HG03342 (cell line): ENCODE results near the gene TMEM202.
"Not testable (repeated sequence)": the region's sequence is repeated elsewhere in the genome, so short reads cannot be mapped to it uniquely, and the experiment has no call there.

ENCODE experiments used
- ATAC-seq: cut with Tn5 transposase; IDR thresholded peaks from one replicate; pipeline ENCODE4 v1.9.1; 2021; ENCODE audit warnings: mild to moderate bottlenecking, moderate library complexity; ENCODE audit not compliant: unreplicated experiment

TMEM202 gene

DNA sequence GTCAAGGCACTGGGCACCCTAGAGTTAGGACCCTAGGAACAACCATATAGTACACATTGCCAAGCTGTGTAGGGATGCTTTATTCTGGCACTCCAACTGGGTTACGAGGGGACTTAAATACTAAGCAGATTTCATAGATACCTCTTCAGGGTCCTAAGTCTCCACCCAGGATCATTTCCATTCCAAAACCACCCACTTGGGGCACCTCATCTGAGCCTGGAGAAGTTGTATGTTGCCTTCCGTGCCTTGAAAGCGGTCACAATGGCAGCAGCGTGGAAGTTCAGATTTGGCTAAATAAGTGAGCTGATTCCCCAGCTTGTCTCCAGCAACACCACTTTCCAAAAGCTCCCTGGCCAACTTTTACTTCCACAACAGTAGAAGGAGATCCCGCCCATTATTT is 4.6 kb downstream of the TMEM202 start:
- no peak for ATAC-seq

DNA sequence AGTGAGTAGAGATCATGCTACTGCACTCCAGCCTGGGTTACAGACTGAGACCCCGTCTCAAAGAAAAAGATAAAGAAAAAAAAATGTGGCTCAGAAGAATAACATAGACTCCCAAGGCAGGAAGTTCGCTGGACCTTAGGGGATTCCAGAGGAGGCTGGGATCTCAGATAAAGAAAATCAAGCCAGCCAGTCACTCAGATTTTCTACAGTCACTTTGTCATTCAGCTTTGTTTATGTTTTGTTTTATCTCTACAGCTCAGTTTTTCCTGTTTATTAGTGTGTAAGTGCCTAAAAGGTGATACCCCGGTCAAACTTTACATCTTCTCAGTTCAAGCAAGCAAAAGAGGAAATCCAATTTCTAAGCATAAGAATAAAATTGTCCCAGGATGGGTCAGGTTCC is 6.3 kb downstream of the TMEM202 start:
- ATAC-seq = no peak

DNA sequence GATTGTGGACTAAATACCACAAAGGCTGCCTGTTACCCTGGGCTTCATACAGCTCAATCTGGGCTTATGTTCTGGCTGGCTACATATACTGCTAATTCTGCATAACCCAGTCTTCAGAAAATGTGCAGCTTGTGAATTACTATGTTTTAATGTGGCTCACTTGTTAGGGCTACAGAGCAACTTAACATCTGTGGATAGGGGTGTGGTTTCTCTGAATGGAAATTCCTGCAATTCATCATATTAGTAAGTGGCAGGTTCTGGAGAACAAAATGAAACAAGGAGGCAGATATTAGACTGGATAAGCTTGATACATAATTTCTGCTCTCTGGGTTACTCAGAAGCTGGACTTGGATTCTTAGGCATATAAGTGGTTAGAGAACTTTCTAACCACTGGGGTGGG is 6.7 kb downstream of the TMEM202 start:
- ATAC-seq = no peak

DNA sequence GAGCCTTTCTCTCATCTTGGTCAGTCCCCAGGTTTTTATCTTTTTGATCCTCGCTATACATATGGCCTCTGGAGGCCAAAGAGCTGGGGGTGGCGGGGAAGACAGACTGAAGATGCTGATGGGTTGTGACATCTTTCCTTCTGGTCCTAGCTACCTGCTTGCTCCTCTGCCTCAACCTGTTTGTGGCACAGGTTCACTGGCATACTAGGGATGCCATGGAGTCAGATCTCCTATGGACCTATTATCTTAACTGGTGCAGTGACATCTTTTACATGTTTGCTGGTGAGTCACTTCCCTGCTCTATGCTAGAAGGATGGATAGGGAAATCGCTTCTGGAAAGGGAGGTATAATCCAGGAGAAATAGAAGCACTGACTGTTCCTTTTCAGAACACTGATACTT is 8.8 kb downstream of the TMEM202 start:
- ATAC-seq = no peak

DNA sequence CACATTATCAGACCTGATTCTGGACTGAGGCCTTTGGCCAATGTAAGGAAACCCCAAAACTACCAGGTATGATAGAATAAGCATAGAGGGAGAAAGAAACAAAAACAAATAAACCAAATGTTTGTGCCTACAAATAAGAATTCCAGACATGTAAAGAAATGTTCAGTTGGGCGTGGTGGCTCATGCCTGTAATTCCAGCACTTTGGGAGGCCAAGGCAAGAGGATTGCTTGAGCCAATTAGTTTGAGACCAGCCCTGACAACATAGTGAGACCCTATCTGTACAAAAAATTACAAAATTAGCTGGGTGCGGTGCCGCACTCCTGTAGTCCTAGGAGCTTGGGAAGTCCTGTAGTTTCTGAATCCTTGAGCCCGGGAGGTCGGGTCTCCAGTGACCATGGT is 13.0 kb downstream of the TMEM202 start:
- no peak for ATAC-seq

DNA sequence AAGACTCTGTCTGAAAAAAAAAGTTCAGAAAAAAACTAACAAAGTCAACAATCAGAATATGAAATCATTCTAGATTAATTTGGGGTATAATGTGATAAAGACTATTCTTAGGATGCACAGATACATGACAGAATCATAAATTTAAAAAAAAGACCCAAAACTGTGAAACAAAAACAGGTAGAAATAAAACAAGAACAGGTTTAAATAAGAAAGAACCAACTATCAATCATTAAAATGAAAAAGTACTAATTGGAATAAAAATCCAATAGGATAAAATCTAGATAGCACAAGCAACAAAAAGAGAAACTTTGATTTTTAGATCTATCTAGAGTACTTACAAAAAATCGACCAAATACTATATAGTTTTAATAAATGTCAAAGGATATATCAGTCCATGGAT is 13.4 kb downstream of the TMEM202 start:
- ATAC-seq = no peak

DNA sequence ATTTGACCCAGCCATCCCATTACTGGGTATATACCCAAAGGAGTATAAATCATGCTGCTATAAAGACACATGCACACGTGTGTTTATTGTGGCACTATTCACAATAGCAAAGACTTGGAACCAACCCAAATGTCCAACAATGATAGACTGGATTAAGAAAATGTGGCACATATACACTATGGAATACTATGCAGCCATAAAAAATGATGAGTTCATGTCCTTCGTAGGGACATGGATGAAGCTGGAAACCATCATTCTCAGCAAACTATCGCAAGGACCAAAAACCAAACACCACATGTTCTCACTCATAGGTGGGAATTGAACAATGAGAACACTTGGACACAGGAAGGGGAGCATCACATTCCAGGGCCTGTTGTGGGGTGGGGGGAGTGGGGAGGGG is 15.2 kb downstream of the TMEM202 start:
- ATAC-seq = not testable (repeated sequence)

DNA sequence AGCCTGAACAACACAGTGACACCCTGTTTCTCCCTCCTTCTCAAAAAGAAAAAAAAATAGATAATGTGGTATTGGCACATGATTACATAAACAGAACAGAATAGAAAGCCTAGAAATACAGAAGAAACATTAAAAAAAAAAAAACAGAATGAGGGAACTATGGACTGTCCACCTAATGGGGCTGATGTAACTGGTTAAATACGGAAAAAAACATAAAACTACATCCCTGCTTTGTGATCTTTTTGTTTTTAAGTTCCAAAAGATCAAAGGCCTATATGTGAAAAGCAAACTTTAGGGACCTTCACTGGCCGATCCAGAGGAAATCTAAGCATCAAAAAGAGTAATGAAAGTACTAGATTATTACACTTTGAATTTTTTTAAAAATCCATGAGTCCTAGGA is 17.2 kb downstream of the TMEM202 start:
- no peak for ATAC-seq

DNA sequence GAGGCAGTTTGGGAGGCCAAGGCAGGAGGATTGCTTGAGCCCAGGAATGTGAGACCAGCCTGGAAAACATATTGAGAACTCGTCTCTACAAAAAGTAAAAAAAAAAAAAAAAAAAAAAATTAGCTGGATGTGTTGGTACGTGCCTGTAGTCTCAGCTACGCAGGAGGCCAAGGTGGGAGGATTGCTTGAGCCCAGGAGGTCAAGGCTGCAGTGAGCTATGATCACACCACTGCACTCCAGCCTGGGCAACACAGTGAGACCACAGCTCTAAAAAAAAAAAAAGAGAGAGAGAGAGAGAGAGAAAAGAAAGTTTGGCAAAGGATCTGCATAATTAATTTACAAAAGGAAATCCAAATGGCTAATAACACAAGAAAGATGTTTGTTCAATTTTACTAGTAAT is 21.7 kb downstream of the TMEM202 start:
- not testable (repeated sequence) for ATAC-seq

DNA sequence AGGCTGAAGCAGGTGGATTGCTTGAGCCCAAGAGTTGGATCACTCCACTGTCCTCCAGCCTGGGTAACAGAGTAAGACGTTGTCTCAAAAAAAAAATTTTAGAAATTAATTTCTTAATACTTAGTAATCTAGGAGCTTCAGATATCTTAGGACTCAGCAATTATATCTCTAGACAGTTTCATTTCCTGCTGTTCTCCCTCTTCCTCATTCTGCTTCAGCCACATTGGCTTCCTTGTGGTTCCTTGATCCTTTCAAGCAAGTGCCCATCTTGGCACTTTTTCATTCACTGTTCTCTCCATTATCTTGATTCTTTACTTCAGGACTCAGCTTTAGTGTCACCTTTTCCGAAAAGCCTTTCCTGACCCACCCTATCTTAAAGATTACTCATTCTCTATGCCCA is 22.5 kb downstream of the TMEM202 start:
- no peak for ATAC-seq

DNA sequence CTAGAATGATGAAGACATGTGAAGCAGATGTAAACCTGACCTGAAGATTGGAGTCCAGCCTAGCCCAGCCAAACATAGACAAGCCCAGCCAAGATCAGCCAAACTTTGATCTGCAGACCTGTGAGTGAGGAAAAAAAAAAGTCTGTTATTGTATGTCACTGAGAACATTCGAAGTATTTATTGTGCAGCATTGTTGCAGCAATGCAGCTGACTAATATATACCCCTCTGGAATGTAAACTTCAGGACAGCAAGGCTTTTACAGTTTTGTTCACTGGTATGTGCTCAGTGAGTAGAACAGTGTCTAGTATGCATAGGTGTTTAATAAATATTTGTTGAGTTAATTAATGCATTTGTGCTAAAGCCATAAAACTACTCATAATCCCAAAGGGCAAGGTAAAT is 23.4 kb downstream of the TMEM202 start:
- ATAC-seq = no peak

DNA sequence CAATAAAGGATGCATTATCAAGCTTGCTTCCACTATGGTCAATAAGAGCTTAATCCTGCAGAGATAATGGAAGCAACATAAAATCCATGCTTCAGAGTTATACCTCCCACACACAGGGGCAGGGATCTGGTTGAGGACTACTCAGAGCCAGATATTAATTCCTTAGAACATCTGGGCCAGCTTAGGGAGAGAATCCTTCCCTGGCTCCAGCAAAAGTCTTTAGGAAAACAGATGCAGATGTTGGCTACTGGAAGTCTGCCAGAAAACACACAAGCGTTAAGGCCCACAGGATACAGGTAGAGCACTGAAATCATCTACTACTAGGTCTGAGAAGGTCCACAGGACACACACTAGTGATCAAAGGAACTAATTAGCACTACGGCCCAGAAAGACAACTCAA is 25.2 kb downstream of the TMEM202 start:
- ATAC-seq = no peak

DNA sequence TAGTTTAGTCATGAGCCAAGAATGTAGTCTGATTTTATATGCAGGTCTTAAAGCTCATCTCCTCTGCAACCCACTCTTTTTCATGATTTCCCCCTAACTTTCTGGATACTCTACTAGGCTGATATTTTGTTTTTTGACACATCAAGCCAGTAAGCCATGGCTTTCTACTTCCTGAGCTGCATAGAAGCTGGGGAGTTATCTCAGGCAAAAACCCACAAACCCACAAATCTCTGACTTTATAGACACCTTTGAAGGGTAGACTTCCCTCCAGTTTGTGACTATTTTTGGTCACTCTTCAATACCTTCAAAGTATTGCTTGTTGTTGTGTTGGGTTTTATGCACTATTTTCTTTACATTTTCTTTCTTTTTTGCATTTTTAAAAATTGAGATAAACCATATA is 28.6 kb downstream of the TMEM202 start:
- ATAC-seq = no peak

DNA sequence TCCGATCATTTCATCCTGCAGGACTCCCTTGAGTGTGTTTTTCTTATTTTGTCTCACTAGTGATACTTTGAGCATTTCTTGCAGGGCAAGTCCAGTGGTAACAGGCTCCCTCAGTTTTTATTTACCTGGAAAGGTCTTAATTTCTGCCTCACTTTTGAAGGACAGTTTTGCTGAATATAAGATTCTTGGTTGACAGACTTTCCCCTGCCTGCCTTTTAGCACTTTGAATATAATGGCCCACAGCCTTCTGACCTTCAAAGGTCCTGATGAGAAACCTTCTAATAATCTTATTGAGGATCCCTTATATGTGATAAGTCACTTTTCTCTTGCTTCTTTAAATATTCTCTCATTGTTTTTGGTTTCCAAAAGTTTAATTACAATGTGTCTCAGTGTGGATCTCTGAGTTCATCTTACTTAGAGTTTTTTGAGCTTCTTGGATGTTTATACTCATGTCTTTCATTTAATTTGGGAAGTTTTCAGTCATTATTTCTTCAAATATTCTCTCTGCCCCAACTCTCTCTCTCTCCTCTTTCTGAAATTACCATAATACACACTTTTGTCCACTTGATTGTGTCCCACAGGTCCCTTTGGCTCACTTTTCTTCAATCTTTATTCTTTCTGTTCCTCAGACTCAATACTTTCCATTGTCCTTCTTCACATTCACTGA is 39.7 kb downstream of the TMEM202 start:
- ATAC-seq = no peak

DNA sequence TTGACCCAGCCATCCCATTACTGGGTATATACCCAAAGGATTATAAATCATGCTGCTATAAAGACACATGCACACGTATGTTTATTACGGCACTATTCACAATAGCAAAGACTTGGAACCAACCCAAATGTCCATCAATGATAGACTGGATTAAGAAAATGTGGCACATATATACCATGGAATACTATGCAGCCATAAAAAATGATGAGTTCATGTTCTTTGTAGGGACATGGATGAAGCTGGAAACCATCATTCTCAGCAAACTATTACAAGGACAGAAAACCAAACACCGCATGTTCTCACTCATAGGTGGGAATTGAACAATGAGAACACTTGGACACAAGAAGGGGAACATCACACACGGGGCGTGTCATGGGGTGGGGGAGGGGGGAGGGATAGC is 44.7 kb downstream of the TMEM202 start:
- not testable (repeated sequence) for ATAC-seq

DNA sequence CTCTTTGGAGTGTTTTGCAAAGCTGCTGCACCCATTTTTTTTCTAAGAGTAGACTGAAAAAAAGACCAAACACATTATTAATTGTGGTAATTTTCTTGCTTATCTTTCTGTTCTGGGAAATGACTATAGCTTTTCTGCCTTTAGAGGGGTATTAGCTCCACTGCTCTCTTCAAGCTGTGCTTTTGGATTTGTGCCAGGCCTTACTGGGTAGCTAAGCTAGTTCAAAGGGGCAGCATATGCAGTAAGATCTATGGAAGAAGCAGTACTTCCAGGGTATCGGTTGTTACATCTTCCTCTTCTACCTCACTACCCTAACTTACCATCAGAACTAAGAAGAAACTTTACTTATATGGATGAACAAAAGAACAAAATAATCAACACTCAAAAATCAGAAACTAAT is 47.3 kb downstream of the TMEM202 start:
- ATAC-seq = no peak

DNA sequence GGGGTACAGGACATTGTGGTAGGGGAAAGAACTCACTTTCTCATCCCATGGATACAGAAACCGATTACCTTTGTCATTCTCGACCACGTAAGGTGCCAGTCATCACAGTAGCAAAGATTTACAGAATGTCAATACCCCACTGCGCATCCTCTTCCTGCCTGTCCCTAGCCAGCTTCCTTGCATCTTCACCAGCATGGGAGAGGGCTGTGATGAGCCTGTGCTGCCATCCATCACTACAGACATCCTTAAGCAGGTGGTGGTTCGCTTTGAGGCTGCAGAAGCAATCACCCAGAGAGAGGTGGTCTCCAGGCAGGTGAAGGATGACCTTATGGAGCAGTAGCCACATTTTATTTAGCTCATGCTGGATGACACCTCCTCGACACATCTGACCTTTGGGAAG is 52.7 kb downstream of the TMEM202 start:
- no peak for ATAC-seq

DNA sequence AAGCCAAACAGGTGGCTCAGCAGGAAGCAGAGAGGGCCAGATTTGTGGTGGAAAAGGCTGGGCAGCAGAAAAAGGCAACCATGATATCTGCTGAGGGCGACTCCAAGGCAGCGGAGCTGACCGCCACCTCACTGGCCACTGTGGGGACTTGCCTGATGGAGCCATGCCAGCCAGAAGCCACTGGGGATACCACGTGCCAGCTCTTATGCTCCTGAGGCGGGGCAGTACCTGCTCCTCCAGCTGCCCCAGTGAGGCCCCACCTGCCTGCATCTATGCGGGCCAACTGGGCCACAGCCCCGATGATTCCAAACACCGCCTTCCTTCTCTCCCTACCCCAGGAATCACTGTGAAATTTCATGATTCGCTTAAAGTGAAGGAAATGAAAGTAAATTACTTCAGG is 53.1 kb downstream of the TMEM202 start:
- no peak for ATAC-seq

DNA sequence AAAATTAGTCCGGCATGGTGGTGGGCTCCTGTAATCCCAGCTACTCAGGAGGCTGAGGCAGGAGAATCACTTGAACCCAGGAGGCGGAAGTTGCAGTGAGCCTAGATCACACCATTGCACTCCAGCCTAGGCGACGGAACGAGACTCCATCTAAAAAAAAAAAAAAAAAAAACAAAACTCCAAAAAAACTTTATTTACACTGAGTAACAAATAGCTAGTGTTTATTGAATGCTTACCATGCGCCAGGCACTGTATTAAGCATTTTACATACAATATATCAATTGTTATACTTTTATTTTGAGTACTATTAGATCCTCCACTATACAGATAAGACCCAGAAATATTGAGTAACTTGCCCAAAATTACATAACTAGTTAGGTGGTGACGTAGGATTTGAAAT is 58.6 kb downstream of the TMEM202 start:
- no peak for ATAC-seq
